K562 (cell line): ENCODE measurements around the gene KLHL22. TPM values are rescaled to one million over a fixed set of nuclear protein-coding genes. Genes with fewer than 3 reads are reported as not detected.

Experiments
- CBFA2T2 ChIP-seq: fragments of 450-650 bp; conservative IDR thresholded peaks from 2 replicates; pipeline ENCODE4 v1.6.1; 2017; ENCODE audit warnings: mild to moderate bottlenecking
- ETV6 ChIP-seq, 3 experiments: fragments of 150-350 bp in 1 of 3; sonication (generic) in 1 of 3; formaldehyde crosslinking in 1 of 3; IDR thresholded peaks; 2 replicates each; pipeline versions ENCODE4 v1.6.1 to v1.8.0; 2014 to 2022; ENCODE audit warnings: borderline replicate concordance in 2 of 3, low read depth in 2 of 3, antibody characterized with exemption in 1 of 3, low read length in 1 of 3, mild to moderate bottlenecking in 1 of 3, missing genetic modification reagents in 1 of 3
- HNRNPH1 ChIP-seq: fragments of 200-400 bp; formaldehyde crosslinking; optimal IDR thresholded peaks from 2 replicates; pipeline ENCODE3; 2017; ENCODE audit warnings: low read depth, mild to moderate bottlenecking, low read length, moderate library complexity
- MCM2 ChIP-seq: fragments of 450-650 bp; IDR thresholded peaks from 2 replicates; pipeline ENCODE4 v1.6.1; 2017; ENCODE audit warnings: low read depth, mild to moderate bottlenecking
- MEF2D ChIP-seq: conservative IDR thresholded peaks from 2 replicates; pipeline ENCODE4 v1.6.1; 2016; ENCODE audit warnings: low read depth, missing genetic modification characterization, missing compliant biosample characterization
- MEIS2 ChIP-seq: fragments of 450-650 bp; IDR thresholded peaks from 2 replicates; pipeline ENCODE4 v1.6.1; 2014; ENCODE audit warnings: mild to moderate bottlenecking; ENCODE audit not compliant: partially characterized antibody
- NUFIP1 ChIP-seq: fragments of 450-650 bp; IDR thresholded peaks from 2 replicates; pipeline ENCODE4 v1.6.1; 2018; ENCODE audit not compliant: partially characterized antibody
- PCBP1 ChIP-seq: fragments of 200-400 bp; formaldehyde crosslinking; IDR thresholded peaks from 2 replicates; pipeline ENCODE4 v1.6.1; 2018; ENCODE audit warnings: mild to moderate bottlenecking, low read depth, low read length; ENCODE audit not compliant: poor library complexity, severe bottlenecking
- PHB2 ChIP-seq: fragments of 450-650 bp; IDR thresholded peaks from 2 replicates; pipeline ENCODE4 v1.6.1; 2017; ENCODE audit warnings: low read depth
- SMARCE1 ChIP-seq: fragments of 450-650 bp; IDR thresholded peaks from 2 replicates; pipeline ENCODE4 v1.7.1; 2016; ENCODE audit warnings: mild to moderate bottlenecking
- ZNF12 ChIP-seq: sonication (generic); formaldehyde crosslinking; IDR thresholded peaks from 2 replicates; pipeline ENCODE4 v1.4.0; 2020; ENCODE audit warnings: mild to moderate bottlenecking, missing genetic modification reagents
- ZSCAN32 ChIP-seq: fragments of 450-650 bp; formaldehyde crosslinking; IDR thresholded peaks from 2 replicates; pipeline ENCODE4 v1.4.0; 2020; ENCODE audit warnings: mild to moderate bottlenecking, moderate library complexity
- polyA plus RNA-seq, 8 experiments: library from polyadenylated mRNA; depleted of rRNA in 4 of 8; stranded (reverse) in 5 of 8; unstranded in 3 of 8; fragments of >200 nt; fragmentation: Nextera tagmentation in 2 of 8; fragmentation: Illumina TruSeq in 1 of 8; extraction: Ambion mirVana in 2 of 8; extraction: Trizol in 1 of 8; gene quantifications; 2 replicates each; pipeline versions ENCODE4 v1.2.1 to v1.2.3, GENCODE V29; 2011 to 2014; ENCODE audit warnings: inconsistent platforms in 1 of 8, missing spikeins in 1 of 8
- total RNA-seq, 7 experiments: library from RNA; depleted of rRNA in 6 of 7; stranded (reverse); fragments of >200 nt in 6 of 7; fragmentation: Illumina TruSeq in 2 of 7; extraction: Trizol in 2 of 7; gene quantifications; 2 replicates each; pipeline versions ENCODE4 v1.2.1 to v1.2.3, GENCODE V29; 2011 to 2021; ENCODE audit warnings: low replicate concordance in 1 of 7
- TF ChIP-seq, protein P1 (sequence below): fragments of 250-450 bp; sonication (Bioruptor Pico); IDR thresholded peaks from 2 replicates; pipeline ENCODE4 v1.4.0; 2020; ENCODE audit warnings: mild to moderate bottlenecking, moderate library complexity
- TF ChIP-seq, protein P2 (sequence below), 2 experiments: fragments of 200-800 bp in 1 of 2; sonication (Bioruptor generic) in 1 of 2; sonication (generic) in 1 of 2; formaldehyde crosslinking in 1 of 2; IDR thresholded peaks in 1 of 2; conservative IDR thresholded peaks in 1 of 2; 2 replicates each; pipeline versions ENCODE4 v1.5.0 to v1.6.1; 2016 to 2020; ENCODE audit warnings: missing compliant biosample characterization in 1 of 2, missing genetic modification characterization in 1 of 2, missing genetic modification reagents in 1 of 2
- TF ChIP-seq, protein P3 (sequence below): fragments of 250-450 bp; sonication (Bioruptor Pico); IDR thresholded peaks from 2 replicates; pipeline ENCODE4 v1.8.0; 2021; ENCODE audit warnings: borderline replicate concordance, mild to moderate bottlenecking, moderate library complexity; ENCODE audit not compliant: poor library complexity, severe bottlenecking
- TF ChIP-seq, protein P4 (sequence below): fragments of 450-650 bp; IDR thresholded peaks from 2 replicates; pipeline ENCODE4 v1.6.1; 2018; ENCODE audit not compliant: partially characterized antibody

Gene KLHL22
- total and polyA plus RNA-seq, 9 of the 15 experiments (the other 6 are each of a cell fraction or from before 2014, with no cell fraction given): 1.3 to 25.6 (median 15.2) TPM

DNA sequence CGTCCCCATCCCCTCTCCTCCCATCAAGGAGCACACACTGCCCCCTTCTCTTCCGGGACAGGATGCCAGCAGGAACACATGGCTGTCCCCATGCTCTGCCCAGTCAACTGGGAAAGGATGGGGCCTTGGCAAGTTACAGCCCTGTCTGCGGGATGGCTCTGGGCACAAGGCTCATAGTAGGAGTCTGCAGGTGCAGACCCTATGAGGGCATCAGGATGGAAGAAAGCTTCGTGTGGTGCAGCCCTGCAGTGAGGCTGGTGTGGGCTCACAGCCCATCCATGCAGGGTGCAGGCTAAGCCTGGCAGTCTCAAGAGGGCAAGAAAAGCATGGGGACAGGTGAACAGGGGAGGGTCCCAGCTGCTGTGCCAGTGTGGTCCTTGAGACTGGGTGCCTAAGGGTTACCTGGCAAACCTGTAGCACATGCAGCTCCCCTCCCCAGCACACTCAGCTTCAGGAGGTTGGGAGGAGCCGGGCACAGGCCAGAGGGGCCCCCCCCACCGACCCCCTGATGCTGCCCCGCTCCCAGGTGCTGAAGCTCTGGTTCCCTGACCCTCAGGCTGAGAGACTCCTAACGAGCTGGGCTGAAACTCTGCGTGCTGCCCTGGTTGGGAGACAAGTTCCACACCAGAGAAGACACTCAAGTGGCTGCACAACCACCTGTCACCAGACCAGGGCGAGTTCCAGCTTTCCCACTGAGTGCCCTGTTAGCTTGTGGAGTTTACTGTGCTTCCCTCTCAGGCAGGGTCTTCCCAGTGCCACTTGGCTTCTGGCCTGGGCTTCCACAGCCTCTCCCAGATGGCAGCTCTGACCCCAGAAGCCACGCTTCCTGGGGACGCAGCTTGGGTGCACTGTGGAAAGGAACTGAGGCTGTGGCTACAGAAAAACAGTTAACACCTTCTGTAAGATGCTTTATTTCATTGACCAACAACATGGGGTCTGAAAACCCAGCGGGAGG, 54.7 kb downstream of the KLHL22 start (continued):
- TF ChIP-seq PHB2 (no peak), CBFA2T2 (no peak), NUFIP1 (no peak), PCBP1 (no peak), MCM2 (no peak), HNRNPH1 (no peak), ETV6 (IDR thresholded peaks at IDR 0.05; ENCODE audit: borderline replicate concordance in 1 of 2, low read depth in 2 of 2, low read length in 1 of 2) (no peak), ETV6 (CRISPR knock-in tag; IDR thresholded peaks at IDR 0.05; ENCODE audit: borderline replicate concordance) (0 out of 2 replicates have a peak, but pooled peaks have one; percentile 62), ZSCAN32 (CRISPR knock-in tag) (no peak), SMARCE1 (no peak), MEIS2 (no peak), ZNF12 (CRISPR knock-in tag) (0 out of 2 replicates have a peak, but pooled peaks have one; percentile 22), MEF2D (no peak)
- TF ChIP-seq, protein P1, sequence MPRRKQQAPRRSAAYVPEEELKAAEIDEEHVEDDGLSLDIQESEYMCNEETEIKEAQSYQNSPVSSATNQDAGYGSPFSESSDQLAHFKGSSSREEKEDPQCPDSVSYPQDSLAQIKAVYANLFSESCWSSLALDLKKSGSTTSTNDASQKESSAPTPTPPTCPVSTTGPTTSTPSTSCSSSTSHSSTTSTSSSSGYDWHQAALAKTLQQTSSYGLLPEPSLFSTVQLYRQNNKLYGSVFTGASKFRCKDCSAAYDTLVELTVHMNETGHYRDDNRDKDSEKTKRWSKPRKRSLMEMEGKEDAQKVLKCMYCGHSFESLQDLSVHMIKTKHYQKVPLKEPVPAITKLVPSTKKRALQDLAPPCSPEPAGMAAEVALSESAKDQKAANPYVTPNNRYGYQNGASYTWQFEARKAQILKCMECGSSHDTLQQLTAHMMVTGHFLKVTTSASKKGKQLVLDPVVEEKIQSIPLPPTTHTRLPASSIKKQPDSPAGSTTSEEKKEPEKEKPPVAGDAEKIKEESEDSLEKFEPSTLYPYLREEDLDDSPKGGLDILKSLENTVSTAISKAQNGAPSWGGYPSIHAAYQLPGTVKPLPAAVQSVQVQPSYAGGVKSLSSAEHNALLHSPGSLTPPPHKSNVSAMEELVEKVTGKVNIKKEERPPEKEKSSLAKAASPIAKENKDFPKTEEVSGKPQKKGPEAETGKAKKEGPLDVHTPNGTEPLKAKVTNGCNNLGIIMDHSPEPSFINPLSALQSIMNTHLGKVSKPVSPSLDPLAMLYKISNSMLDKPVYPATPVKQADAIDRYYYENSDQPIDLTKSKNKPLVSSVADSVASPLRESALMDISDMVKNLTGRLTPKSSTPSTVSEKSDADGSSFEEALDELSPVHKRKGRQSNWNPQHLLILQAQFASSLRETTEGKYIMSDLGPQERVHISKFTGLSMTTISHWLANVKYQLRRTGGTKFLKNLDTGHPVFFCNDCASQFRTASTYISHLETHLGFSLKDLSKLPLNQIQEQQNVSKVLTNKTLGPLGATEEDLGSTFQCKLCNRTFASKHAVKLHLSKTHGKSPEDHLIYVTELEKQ: no peak
- TF ChIP-seq, protein P2, sequence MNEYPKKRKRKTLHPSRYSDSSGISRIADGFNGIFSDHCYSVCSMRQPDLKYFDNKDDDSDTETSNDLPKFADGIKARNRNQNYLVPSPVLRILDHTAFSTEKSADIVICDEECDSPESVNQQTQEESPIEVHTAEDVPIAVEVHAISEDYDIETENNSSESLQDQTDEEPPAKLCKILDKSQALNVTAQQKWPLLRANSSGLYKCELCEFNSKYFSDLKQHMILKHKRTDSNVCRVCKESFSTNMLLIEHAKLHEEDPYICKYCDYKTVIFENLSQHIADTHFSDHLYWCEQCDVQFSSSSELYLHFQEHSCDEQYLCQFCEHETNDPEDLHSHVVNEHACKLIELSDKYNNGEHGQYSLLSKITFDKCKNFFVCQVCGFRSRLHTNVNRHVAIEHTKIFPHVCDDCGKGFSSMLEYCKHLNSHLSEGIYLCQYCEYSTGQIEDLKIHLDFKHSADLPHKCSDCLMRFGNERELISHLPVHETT (CRISPR knock-in tag; conservative IDR thresholded peaks at IDR 0.05 in 1 of 2, IDR thresholded peaks at IDR 0.05 in 1 of 2): peak in 1 of 2 experiments; percentile 56; a peak in 1 of 4 replicates
- TF ChIP-seq, protein P3, sequence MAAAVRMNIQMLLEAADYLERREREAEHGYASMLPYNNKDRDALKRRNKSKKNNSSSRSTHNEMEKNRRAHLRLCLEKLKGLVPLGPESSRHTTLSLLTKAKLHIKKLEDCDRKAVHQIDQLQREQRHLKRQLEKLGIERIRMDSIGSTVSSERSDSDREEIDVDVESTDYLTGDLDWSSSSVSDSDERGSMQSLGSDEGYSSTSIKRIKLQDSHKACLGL (CRISPR knock-in tag): no peak
- TF ChIP-seq, protein P4, sequence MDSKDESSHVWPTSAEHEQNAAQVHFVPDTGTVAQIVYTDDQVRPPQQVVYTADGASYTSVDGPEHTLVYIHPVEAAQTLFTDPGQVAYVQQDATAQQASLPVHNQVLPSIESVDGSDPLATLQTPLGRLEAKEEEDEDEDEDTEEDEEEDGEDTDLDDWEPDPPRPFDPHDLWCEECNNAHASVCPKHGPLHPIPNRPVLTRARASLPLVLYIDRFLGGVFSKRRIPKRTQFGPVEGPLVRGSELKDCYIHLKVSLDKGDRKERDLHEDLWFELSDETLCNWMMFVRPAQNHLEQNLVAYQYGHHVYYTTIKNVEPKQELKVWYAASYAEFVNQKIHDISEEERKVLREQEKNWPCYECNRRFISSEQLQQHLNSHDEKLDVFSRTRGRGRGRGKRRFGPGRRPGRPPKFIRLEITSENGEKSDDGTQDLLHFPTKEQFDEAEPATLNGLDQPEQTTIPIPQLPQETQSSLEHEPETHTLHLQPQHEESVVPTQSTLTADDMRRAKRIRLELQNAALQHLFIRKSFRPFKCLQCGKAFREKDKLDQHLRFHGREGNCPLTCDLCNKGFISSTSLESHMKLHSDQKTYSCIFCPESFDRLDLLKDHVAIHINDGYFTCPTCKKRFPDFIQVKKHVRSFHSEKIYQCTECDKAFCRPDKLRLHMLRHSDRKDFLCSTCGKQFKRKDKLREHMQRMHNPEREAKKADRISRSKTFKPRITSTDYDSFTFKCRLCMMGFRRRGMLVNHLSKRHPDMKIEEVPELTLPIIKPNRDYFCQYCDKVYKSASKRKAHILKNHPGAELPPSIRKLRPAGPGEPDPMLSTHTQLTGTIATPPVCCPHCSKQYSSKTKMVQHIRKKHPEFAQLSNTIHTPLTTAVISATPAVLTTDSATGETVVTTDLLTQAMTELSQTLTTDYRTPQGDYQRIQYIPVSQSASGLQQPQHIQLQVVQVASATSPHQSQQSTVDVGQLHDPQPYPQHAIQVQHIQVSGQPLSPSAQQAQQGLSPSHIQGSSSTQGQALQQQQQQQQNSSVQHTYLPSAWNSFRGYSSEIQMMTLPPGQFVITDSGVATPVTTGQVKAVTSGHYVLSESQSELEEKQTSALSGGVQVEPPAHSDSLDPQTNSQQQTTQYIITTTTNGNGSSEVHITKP: no peak
